Thyroid gland (tissue), 4 donors: ENCODE measurements around the gene GPR15LG. TPM values are rescaled to one million over a fixed set of nuclear protein-coding genes. Genes with fewer than 3 reads are reported as not detected.

Experiments
- DNase-seq, 2 donors: peaks; one replicate each; pipeline ENCODE4 v3.0.0-alpha.2; 2019
- H3K27ac ChIP-seq, 3 donors: fragments of 200-600 bp; sonication (generic); 1 replicate in 2 of 3; 2 replicates in 1 of 3; pipeline ENCODE4 v1.5.1; 2016 to 2019; ENCODE audit warnings: mild to moderate bottlenecking in 1 of 3, moderate library complexity in 1 of 3
- H3K27me3 ChIP-seq: fragments of 200-600 bp; sonication (generic); one replicate; pipeline ENCODE4 v1.5.1; 2019
- H3K36me3 ChIP-seq, 2 donors: fragments of 200-600 bp; sonication (generic); one replicate each; pipeline ENCODE4 v1.5.1; 2016 to 2019
- H3K4me1 ChIP-seq, 2 donors: fragments of 200-600 bp; sonication (generic); one replicate each; pipeline ENCODE4 v1.5.1; 2017 to 2019
- H3K4me3 ChIP-seq, 3 donors: fragments of 200-600 bp; sonication (generic); replicated peaks in 1 of 3; 1 replicate in 2 of 3; 2 replicates in 1 of 3; pipeline ENCODE4 v1.5.1; 2016; ENCODE audit warnings: mild to moderate bottlenecking in 1 of 3
- H3K9me3 ChIP-seq: fragments of 200-600 bp; sonication (generic); one replicate; pipeline ENCODE4 v1.5.1; 2017
- CTCF ChIP-seq, 6 experiments: fragments of 200-600 bp in 3 of 6; fragments of 450-650 bp in 3 of 6; sonication (generic) in 3 of 6; IDR thresholded peaks; one replicate each; pipeline ENCODE4 v1.5.1; 2016 to 2019; ENCODE audit warnings: antibody characterized with exemption in 6 of 6, mild to moderate bottlenecking in 2 of 6, inconsistent platforms in 1 of 6, moderate library complexity in 1 of 6
- POLR2A ChIP-seq, 2 donors: fragments of 450-650 bp; IDR thresholded peaks; one replicate each; pipeline ENCODE4 v1.6.1; 2017; ENCODE audit warnings: antibody characterized with exemption in 2 of 2, mild to moderate bottlenecking in 2 of 2, moderate library complexity in 1 of 2
- WGBS, 2 donors: methylation state at CpG; one replicate each; pipeline ENCODE4 v1.1.5; 2017; 5-methylcytosine and 5-hydroxymethylcytosine counted together
- intact Hi-C: fragments of 100-400 bp; cut with DNase I; formaldehyde crosslinking; loops from one replicate; pipeline ENCODE4 v1.15.1; 2023
- total RNA-seq, 4 donors: library from RNA; depleted of rRNA; stranded (reverse); fragments of >200 nt; gene quantifications; one replicate each; pipeline ENCODE4 v1.2.3, GENCODE V29; 2016

The GPR15LG gene
- total RNA-seq, 4 donors from 2014 or later: not detected

GRCh38 chr10:84156768-84157167, 16.8 kb upstream of the GPR15LG start:
- TF ChIP-seq POLR2A (IDR thresholded peaks at IDR 0.05) (no peak), CTCF (IDR thresholded peaks at IDR 0.05) (no peak)
- no peak for DNase-seq
- intact Hi-C loops: no loop called here

DNA sequence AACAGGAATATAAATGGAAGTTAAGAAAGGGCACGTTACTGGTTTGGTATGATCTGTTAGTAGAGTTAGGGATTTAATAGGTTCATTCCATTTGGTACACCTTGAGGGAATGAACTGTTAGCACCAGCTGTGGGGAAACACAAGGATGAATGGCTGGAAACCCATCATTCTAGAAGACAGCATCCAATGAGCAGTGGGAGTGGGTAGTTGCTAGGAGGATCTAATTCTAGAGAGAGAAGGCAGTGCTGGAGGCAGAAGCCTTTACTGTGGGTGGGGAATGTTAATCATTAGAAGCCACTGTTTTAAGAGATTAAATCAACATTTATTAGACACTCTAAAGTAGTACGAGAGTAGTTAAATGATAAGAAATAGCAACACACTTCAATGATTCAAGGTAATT, 15.5 kb upstream of the GPR15LG start:
- TF ChIP-seq POLR2A (IDR thresholded peaks at IDR 0.05): no peak
- no peak for DNase-seq
- Histone ChIP-seq H3K4me1 (no peaks in the 10 kb centered on the region), H3K4me3 (no peak overlapping the region), H3K27ac (no peak overlapping the region), H3K27me3 (no peaks in the 10 kb centered on the region), H3K36me3 (peaks cover 4 to 16% of the 10 kb centered on the region in 2 donors), H3K9me3 (no peaks in the 10 kb centered on the region)
- WGBS, 2 donors: 82 to 84% methylated on average over 2 of the region's 2 CpGs
- intact Hi-C loops: no loop called here

More at GRCh38 chr10:84156768-84157167, 16.8 kb upstream of the GPR15LG start:
- Histone ChIP-seq H3K27me3 (no peaks in the 10 kb centered on the region), H3K36me3 (peaks cover 17 to 26% of the 10 kb centered on the region in 2 donors), H3K4me3 (no peak overlapping the region), H3K9me3 (no peaks in the 10 kb centered on the region), H3K4me1 (no peaks in the 10 kb centered on the region), H3K27ac (no peak overlapping the region)
- 77 to 83% methylated on average over 10 of the region's 10 CpGs for WGBS, 2 donors

GRCh38 chr10:84158550-84158949, 15.1 kb upstream of the GPR15LG start:
- no peaks in the 10 kb centered on the region for H3K9me3 ChIP-seq
- intact Hi-C loops: no loop called here
- TF ChIP-seq POLR2A (IDR thresholded peaks at IDR 0.05): no peak
- no peak for TF ChIP-seq CTCF (IDR thresholded peaks at IDR 0.05)
- no peak overlapping the region for H3K4me3 ChIP-seq
- peaks cover 0 to 14% of the 10 kb centered on the region in 2 donors for H3K36me3 ChIP-seq
- DNase-seq: no peak
- no peaks in the 10 kb centered on the region for H3K4me1 ChIP-seq
- H3K27ac ChIP-seq: no peak overlapping the region
- no peaks in the 10 kb centered on the region for H3K27me3 ChIP-seq
- WGBS, 2 donors: 84 to 85% methylated on average over 4 of the region's 4 CpGs

- Histone ChIP-seq H3K4me3 (no peak overlapping the region), H3K27ac (no peak overlapping the region), H3K27me3 (no peaks in the 10 kb centered on the region), H3K9me3 (no peaks in the 10 kb centered on the region), H3K36me3 (peaks cover 0 to 9% of the 10 kb centered on the region in 2 donors), H3K4me1 (no peaks in the 10 kb centered on the region)
- 25 to 29% methylated on average over 9 of the region's 9 CpGs for WGBS, 2 donors
- no peak for DNase-seq
- TF ChIP-seq CTCF (IDR thresholded peaks at IDR 0.05) (no peak), POLR2A (IDR thresholded peaks at IDR 0.05) (no peak)
- intact Hi-C loops: no loop called here
Observed at GRCh38 chr10:84159076-84159685, 14.4 kb upstream of the GPR15LG start.

DNA sequence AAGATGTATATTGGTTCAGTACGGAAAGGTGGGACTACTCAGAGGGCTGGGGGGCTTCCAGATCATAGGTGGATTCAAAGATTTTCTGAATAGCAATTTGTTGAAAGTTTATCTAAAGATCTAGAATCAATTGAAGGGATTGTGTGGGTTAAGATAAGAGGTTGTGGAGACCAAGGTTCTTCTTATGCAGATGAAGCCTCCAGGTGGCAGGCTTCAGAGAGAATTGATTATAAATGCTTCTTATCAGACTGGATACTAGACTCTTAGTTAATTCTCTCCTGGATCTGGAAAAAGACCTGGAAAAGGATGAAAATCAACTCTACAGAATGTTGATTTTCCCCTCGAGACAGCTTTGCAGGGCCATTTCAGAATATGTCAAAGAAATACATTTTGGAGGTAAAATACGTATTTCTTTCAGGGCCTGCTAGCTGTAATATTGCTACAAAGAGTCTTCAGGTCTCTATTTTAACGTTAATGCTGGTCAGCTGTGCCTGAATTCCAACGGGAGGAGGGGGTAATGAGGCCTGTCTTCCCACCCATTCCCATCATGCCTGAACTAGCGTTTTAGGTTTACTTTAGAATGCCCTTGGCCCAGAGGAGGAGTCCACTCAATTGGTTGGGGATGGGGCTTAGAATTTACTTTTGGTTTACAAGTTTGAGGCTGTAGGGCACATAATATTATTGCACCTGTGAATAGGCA, 12.8 kb upstream of the GPR15LG start:
- Histone ChIP-seq H3K27ac (no peak overlapping the region), H3K4me1 (no peaks in the 10 kb centered on the region), H3K27me3 (no peaks in the 10 kb centered on the region), H3K36me3 (no peaks in the 10 kb centered on the region), H3K4me3 (no peak overlapping the region), H3K9me3 (no peaks in the 10 kb centered on the region)
- intact Hi-C loops: no loop called here
- DNase-seq: no peak
- peak in 1 of 6 experiments; percentile 9 for TF ChIP-seq CTCF (IDR thresholded peaks at IDR 0.05)
- TF ChIP-seq POLR2A (IDR thresholded peaks at IDR 0.05): no peak
- WGBS, 2 donors: 41 to 45% methylated on average over 6 of the region's 6 CpGs
